ENCODE data around the gene KCNQ1OT1.

KCNQ1OT1 gene

GRCh38 chr11:2737226-2737590 is 37.4 kb upstream of the KCNQ1OT1 start:
- DNase-seq (ENCODE audit: low read depth): no peak

- DNase-seq (ENCODE audit: low read depth): no peak
Measured at GRCh38 chr11:2736577-2737225, 36.9 kb upstream of the KCNQ1OT1 start.

- DNase-seq (ENCODE audit: low read depth): no peak
Measured at GRCh38 chr11:2735053-2735589, 35.3 kb upstream of the KCNQ1OT1 start.

GRCh38 chr11:2734181-2735052 is 34.6 kb upstream of the KCNQ1OT1 start:
- DNase-seq (ENCODE audit: low read depth): no peak

GRCh38 chr11:2732940-2733628 is 33.3 kb upstream of the KCNQ1OT1 start:
- DNase-seq (ENCODE audit: low read depth): no peak

GRCh38 chr11:2732261-2732939 is 32.6 kb upstream of the KCNQ1OT1 start:
- DNase-seq (ENCODE audit: low read depth): no peak

GRCh38 chr11:2731130-2732125 is 31.6 kb upstream of the KCNQ1OT1 start:
- DNase-seq (ENCODE audit: low read depth): no peak

- DNase-seq (ENCODE audit: low read depth): no peak
Measured at GRCh38 chr11:2730272-2731129, 30.7 kb upstream of the KCNQ1OT1 start.

- no peak for DNase-seq (ENCODE audit: low read depth)
Measured at GRCh38 chr11:2729841-2730240, 30.0 kb upstream of the KCNQ1OT1 start.

- no peak for DNase-seq (ENCODE audit: low read depth)
Measured at GRCh38 chr11:2728663-2729332, 29.0 kb upstream of the KCNQ1OT1 start.

GRCh38 chr11:2728128-2728662 is 28.4 kb upstream of the KCNQ1OT1 start:
- no peak for DNase-seq (ENCODE audit: low read depth)

- no peak for DNase-seq (ENCODE audit: low read depth)
Measured at GRCh38 chr11:2726964-2727363, 27.2 kb upstream of the KCNQ1OT1 start.

GRCh38 chr11:2725368-2726300 is 25.8 kb upstream of the KCNQ1OT1 start:
- DNase-seq (ENCODE audit: low read depth): no peak

GRCh38 chr11:2724653-2725367 is 25.0 kb upstream of the KCNQ1OT1 start:
- no peak for DNase-seq (ENCODE audit: low read depth)

GRCh38 chr11:2724104-2724503 is 24.3 kb upstream of the KCNQ1OT1 start:
- DNase-seq (ENCODE audit: low read depth): no peak

GRCh38 chr11:2722955-2723354 is 23.2 kb upstream of the KCNQ1OT1 start:
- DNase-seq (ENCODE audit: low read depth): no peak

GRCh38 chr11:2721210-2721916 is 21.6 kb upstream of the KCNQ1OT1 start:
- DNase-seq (ENCODE audit: low read depth): no peak

Data from fibroblast of gingiva (primary cell).